Measurements from ENCODE around the gene HS3ST5.

Gene HS3ST5

GRCh38 chr6:114355300-114355699 lies 12.5 kb upstream of the HS3ST5 start:
- no peak overlapping the region for H3K4me3 ChIP-seq (ENCODE audit: low read length)
- no peak for TF ChIP-seq CTCF (conservative IDR thresholded peaks at IDR 0.05; ENCODE audit: low read length)
- DNase-seq (ENCODE audit: low read depth) = no peak

- TF ChIP-seq CTCF (conservative IDR thresholded peaks at IDR 0.05; ENCODE audit: low read length) = no peak
- no peak for DNase-seq (ENCODE audit: low read depth)
Observed at GRCh38 chr6:114354482-114354881, 11.7 kb upstream of the HS3ST5 start.

GRCh38 chr6:114346451-114346850 lies 3.6 kb upstream of the HS3ST5 start:
- H3K4me3 ChIP-seq (ENCODE audit: low read length) = no peak overlapping the region
- no peak for TF ChIP-seq CTCF (conservative IDR thresholded peaks at IDR 0.05; ENCODE audit: low read length)
- no peak for DNase-seq (ENCODE audit: low read depth)

More at GRCh38 chr6:114354482-114354881, 11.7 kb upstream of the HS3ST5 start:
- H3K4me3 ChIP-seq (ENCODE audit: low read length) = no peak overlapping the region

- H3K4me3 ChIP-seq (ENCODE audit: low read length) = no peak overlapping the region
Observed at GRCh38 chr6:114344971-114345275, 2.1 kb upstream of the HS3ST5 start.

GRCh38 chr6:114344246-114344970 lies 1.6 kb upstream of the HS3ST5 start:
- no peak overlapping the region for H3K4me3 ChIP-seq (ENCODE audit: low read length)
- TF ChIP-seq CTCF (conservative IDR thresholded peaks at IDR 0.05; ENCODE audit: low read length) = no peak
- DNase-seq (ENCODE audit: low read depth) = no peak

More at GRCh38 chr6:114344971-114345275, 2.1 kb upstream of the HS3ST5 start:
- no peak for TF ChIP-seq CTCF (conservative IDR thresholded peaks at IDR 0.05; ENCODE audit: low read length)
- DNase-seq (ENCODE audit: low read depth) = no peak

- TF ChIP-seq CTCF (conservative IDR thresholded peaks at IDR 0.05; ENCODE audit: low read length) = no peak
- DNase-seq (ENCODE audit: low read depth) = no peak
- no peak overlapping the region for H3K4me3 ChIP-seq (ENCODE audit: low read length)
Observed at GRCh38 chr6:114343782-114344144, 940 bp upstream of the HS3ST5 start.

- H3K4me3 ChIP-seq (ENCODE audit: low read length) = peak overlapping the region; percentile 43
- TF ChIP-seq CTCF (conservative IDR thresholded peaks at IDR 0.05; ENCODE audit: low read length) = no peak
Observed at GRCh38 chr6:114342086-114342825, 567 bp downstream of the HS3ST5 start.

More at GRCh38 chr6:114342086-114342825, 567 bp downstream of the HS3ST5 start:
- DNase-seq (ENCODE audit: low read depth) = no peak
